Measurements from ENCODE around the gene CAST.

CAST gene

DNA sequence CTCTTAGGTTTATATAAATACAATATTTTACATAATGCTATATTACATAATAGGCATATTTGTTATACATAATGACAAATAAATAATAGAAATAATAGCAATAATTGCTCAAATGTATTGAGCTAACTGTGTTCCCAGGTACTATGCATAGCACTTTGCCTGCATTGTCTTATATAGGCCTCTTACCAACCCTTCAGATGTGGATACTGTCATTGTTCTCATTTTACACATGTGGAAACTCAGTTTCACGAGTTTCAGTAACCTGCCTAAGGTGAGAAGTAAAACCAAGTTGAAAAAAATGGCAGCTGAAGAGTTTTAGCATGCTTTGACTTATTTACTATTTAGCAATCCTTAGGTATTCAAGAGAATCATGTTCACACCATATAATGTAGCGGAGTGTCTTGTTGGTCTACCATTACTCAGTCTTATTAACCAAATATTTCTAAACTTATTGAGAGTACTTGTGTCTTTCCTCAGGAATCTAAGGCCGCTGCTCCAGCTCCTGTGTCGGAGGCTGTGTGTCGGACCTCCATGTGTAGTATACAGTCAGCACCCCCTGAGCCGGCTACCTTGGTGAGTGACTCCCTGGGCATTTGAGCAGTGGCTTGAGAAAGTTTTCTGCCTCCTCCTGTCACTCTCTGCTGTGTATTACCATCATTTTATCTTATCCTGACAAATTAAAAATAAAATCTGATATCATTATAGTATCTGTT is 88.1 kb downstream of the CAST start:
- DNase-seq, result no peak

DNA sequence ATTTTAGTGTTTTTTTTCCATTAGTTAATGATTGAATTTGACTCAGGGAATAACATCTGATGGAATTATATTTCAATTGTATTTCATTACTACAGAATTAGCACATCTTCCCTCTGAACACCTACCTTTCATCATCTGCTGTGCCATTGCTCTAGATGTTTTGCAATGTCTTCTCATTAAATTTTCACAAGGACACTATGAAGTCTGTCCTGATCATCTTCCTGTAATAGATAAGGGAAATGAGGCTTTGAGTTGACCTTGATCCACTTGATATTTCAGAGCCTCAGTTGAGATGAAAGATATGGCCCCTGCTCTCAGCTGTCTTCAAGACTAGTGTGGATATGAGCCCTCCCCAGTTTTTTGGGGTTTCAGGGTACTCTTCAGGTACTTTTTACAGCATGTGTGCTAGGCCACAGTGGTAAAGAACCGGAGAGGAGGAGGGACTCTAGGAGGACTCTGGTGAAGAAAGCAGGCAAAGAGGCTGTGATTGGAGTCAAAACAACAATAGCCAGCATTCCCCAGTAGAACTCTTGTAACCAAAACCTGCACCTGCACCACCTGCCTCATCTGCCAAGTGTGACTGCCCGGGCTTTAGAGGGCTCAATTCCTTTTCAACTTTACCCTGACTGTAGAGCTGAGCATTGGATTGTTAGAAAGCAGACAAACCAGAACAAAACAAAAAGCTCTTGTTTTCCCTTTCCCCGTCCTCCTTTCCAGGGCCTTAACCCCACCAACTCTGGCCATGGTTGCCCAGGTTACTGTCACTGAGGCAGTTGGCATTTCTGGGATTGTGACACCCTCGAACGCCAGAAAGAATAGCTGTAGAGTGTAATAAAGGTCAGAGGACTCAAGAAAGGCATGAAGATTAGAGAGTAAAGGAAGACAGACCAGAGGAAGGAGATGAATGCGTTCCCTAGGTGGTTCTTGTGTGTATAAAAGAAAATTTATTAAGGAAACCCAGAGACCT is 89.3 kb downstream of the CAST start:
- DNase-seq, result no peak

DNA sequence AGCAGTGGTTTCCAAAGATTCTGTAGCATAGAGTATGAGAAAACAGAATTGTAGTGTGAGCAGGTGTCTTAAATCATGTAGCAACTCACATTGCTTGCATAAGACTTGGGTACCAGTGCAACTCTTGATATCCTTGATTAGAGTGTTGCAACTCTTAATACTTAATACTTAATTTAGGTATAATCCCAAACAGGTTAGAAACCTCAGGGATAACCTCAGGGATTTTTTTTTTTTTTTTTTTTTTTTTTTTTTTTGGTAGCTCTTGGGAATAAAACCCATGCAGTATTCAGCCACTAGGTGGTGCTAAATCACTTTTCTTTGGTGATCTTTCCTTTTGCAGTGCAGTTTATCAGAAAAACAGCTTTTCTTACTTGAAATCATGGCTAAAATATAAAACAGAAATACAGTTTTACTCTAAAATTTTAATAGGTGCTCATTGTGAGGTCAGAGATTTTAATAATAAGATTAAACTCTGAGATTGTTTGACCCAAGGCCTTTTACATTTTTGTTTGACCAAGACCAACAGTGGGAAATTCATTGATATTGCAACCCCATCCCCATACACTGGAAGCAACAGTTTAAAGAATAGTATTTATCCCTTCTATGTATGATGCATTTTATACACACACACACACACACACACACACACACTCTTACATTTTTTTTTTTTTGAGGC is 90.3 kb downstream of the CAST start:
- DNase-seq, result peak; percentile 93

DNA sequence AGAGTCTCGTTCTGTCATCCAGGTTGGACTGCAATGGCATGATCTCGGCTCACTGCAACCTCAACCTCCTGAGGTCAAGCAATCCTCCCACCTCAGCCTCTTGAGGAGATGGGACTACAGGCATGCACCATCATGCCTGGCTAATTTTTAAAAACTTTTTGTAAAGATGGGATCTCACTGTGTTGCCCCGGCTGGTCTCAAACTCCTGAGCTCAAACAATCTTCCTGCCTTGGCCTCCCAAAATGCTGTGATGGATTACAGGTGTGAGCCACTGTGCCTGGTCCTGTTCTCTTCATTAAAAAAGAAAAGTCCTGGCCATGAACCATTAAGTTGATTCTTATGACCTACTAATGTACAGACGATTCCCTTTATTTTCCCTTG is 90.8 kb downstream of the CAST start:
- DNase-seq, result no peak

- no peak for DNase-seq
These were observed 91.7 kb downstream of the CAST start for GRCh38 chr5:96753848-96754247.

DNA sequence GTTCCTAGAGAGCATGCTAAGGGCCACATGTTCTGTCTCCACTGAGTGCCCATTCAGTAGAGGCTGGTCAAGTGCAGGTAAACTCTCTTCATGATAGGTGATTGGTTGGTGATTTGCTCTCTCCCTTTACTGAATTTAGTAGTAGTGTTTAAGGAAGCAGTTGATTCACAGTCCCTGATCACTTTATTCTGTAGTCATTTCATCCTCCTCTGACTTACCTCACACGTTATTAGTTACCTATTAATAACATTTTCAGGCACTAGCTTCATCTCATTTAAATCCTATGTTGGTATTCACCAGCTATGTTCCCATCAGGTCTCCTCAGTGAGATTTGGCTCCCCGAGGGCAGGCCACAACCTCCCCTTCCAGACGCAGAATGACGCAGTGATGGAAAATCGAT is 93.7 kb downstream of the CAST start:
- DNase-seq, result no peak

DNA sequence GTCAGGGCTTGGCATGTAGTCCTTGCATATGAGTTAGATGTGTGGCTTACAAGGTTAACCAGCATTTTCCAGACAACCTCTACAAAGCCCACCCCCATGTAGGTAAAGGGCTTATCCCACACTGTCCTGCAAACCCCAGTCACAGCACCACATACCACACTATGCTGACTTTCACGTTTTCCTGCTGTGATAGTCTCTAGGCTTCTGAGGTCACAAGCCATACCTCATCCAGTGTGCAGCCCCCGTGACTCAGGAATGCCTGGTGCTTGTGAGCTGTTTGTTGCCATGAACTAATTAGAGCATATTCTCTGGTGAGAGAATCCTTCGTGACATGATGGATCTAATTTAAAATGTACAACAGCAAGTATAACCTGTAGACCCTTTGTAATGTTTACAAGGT is 94.8 kb downstream of the CAST start:
- no peak for DNase-seq

GRCh38 chr5:96758621-96759020 is 96.4 kb downstream of the CAST start:
- DNase-seq, result no peak

GRCh38 chr5:96761618-96762017 is 99.4 kb downstream of the CAST start:
- DNase-seq, result no peak

GRCh38 chr5:96763026-96763425 is 100.8 kb downstream of the CAST start:
- DNase-seq, result no peak

DNA sequence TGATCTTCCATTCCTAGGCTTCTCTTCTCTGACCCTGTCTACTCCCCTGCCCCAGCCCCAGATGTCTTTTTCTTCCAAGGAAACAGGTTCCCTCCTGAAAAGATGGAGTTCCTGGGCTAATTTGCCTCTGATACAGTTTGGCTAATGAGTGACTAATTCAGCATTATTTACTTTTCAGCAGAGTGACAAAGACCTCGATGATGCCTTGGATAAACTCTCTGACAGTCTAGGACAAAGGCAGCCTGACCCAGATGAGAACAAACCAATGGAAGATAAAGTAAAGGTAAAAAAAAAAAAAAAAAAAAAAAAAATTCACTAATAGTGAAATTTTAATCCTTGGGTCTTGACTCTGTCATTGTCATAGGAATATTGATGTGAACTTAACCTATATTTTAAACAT is 102.9 kb downstream of the CAST start:
- no peak for DNase-seq

- no peak for DNase-seq
These were observed 106.6 kb downstream of the CAST start for GRCh38 chr5:96768708-96769251.

GRCh38 chr5:96771395-96771794 is 109.2 kb downstream of the CAST start:
- DNase-seq, result no peak

- DNase-seq, result no peak
These were observed 109.9 kb downstream of the CAST start for GRCh38 chr5:96772111-96772510.

DNA sequence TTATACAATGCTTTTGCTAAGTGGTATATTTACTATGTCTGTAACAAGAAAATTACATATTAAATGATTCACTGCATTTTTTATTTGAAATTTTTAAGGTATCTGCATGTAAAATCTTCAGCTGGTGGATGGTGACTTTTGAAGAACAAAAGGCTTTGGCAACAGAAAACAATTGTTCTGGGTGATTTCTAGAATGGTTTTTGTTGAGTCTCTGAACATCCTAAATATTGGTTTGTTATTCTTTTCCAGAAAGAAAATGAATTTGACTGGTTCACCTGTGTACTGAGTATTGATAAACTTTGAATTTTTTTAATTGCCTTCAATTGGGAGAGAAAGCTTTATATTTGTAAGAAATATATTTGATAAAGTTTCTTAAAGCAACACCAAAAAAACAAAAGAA is 110.4 kb downstream of the CAST start:
- no peak for DNase-seq

- no peak for DNase-seq
These were observed 112.9 kb downstream of the CAST start for GRCh38 chr5:96775050-96775449.

DNA sequence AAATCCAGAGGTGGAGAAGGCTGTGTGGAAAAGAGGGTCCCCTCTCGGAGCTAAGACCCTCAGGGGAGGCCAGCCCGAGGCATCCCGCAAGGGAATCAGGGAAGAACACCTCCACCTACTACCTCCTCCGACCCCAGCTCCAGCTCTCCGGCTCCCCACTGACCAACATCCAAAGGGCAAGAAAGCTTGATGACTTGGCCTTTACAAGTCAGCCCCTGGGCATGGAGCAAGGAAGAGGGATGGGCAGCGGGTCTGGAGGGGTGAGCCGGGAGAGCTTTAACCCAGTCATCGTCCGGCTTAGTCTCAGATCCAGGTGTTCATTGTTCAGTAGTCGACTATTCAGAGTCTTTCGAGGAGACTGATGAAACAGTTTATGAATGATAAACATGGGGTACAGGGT is 113.5 kb downstream of the CAST start:
- no peak for DNase-seq

GRCh38 chr5:96776621-96777020 is 114.4 kb downstream of the CAST start:
- DNase-seq, result peak; percentile 36

DNA sequence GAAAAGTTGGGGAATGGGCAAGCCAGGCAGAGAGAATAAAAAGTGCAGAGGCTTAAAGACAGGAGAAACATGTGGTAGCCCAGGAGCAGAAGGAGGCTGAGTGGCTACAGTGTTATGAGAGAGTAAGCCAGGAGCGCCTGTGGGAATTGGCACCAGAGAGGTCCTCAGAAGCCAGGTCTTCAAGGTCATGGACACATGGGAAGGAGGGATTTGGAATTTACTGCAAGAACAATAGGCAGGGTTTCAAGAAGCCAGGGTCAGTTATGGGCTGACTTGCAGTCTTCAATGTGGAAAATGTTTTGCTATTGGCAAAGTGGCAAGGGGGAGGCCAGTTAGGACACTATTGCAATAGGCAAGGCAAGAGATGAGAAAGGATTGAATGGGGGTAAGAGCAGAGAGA is 116.2 kb downstream of the CAST start:
- DNase-seq, result no peak

GRCh38 chr5:96780626-96781025 is 118.5 kb downstream of the CAST start:
- no peak for DNase-seq

GRCh38 chr5:96781031-96781971 is 119.1 kb downstream of the CAST start:
- DNase-seq, result no peak

DNA sequence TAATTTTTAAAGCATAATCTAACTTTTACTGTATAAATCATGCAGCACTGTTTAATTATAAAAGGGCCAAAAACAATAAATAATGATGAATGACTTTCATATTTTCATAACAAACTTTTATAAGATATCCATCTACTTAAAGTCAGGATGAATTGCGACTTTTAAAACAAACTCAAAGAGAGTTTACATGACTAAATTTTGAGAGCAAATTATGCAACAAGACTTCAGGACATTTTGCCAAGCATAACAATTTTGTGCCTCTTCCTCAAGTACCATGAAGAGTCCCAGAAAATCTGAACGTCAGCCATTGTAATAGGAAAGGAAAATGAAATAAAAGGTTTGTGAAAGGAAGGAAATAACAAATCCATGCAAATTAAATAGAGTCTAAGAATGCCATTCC is 121.2 kb downstream of the CAST start:
- DNase-seq, result no peak
